A549 (cell line): Measurements from ENCODE around the gene LDAF1.

Source experiments
- TF ChIP-seq, protein P1 (sequence below): fragments of 200-600 bp; sonication (generic); IDR thresholded peaks from 2 replicates; pipeline ENCODE4 v1.6.1; 2016; ENCODE audit warnings: antibody characterized with exemption, mild to moderate bottlenecking, moderate library complexity
- TF ChIP-seq, protein P2 (sequence below): fragments of 450-650 bp; IDR thresholded peaks from 2 replicates; pipeline ENCODE4 v1.6.1; 2014; ENCODE audit warnings: antibody characterized with exemption

DNA sequence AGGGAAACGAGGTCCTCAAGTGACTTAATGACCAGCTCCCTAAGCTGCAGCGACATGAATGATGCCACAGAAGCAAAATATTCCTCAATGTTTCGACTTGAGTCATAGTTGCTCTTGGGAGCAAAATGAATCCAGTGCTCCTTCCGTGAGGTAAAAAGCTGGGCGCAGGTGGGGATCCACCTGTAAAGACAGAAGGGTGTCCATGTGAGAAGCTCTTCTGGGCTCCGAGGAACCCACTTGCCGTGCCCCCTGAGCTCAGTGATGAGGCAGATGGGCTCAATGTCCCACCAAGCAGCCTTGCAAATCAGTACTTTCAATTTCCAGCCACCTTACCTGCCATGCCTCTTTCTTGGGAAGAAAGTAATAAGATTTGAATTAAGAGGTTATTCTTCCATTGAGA lies 33.3 kb upstream of the LDAF1 start:
- TF ChIP-seq, protein P1, sequence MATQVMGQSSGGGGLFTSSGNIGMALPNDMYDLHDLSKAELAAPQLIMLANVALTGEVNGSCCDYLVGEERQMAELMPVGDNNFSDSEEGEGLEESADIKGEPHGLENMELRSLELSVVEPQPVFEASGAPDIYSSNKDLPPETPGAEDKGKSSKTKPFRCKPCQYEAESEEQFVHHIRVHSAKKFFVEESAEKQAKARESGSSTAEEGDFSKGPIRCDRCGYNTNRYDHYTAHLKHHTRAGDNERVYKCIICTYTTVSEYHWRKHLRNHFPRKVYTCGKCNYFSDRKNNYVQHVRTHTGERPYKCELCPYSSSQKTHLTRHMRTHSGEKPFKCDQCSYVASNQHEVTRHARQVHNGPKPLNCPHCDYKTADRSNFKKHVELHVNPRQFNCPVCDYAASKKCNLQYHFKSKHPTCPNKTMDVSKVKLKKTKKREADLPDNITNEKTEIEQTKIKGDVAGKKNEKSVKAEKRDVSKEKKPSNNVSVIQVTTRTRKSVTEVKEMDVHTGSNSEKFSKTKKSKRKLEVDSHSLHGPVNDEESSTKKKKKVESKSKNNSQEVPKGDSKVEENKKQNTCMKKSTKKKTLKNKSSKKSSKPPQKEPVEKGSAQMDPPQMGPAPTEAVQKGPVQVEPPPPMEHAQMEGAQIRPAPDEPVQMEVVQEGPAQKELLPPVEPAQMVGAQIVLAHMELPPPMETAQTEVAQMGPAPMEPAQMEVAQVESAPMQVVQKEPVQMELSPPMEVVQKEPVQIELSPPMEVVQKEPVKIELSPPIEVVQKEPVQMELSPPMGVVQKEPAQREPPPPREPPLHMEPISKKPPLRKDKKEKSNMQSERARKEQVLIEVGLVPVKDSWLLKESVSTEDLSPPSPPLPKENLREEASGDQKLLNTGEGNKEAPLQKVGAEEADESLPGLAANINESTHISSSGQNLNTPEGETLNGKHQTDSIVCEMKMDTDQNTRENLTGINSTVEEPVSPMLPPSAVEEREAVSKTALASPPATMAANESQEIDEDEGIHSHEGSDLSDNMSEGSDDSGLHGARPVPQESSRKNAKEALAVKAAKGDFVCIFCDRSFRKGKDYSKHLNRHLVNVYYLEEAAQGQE: no peak
- TF ChIP-seq, protein P2, sequence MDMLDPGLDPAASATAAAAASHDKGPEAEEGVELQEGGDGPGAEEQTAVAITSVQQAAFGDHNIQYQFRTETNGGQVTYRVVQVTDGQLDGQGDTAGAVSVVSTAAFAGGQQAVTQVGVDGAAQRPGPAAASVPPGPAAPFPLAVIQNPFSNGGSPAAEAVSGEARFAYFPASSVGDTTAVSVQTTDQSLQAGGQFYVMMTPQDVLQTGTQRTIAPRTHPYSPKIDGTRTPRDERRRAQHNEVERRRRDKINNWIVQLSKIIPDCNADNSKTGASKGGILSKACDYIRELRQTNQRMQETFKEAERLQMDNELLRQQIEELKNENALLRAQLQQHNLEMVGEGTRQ: no peak
